RWPE1 (cell line): ENCODE data around the gene TRAF3.
"Not testable (repeated sequence)": the region's sequence is repeated elsewhere in the genome, so short reads cannot be mapped to it uniquely, and the experiment has no call there.

ENCODE experiments used
- CTCF ChIA-PET: fragments of 350-600 bp; sonication (Branson Sonifier 250); formaldehyde crosslinking; extraction: SDS; loops from one replicate; lab custom pipeline; 2021; lab: Yijun Ruan, JAX
- POLR2A ChIA-PET: fragments of 400-600 bp; formaldehyde crosslinking; extraction: SDS; loops from one replicate; lab custom pipeline; 2020; ENCODE audit warnings: antibody characterized with exemption; ENCODE audit not compliant: low non-redundant PET; lab: Yijun Ruan, JAX
- DNase-seq: peaks from one replicate; pipeline ENCODE4 v3.0.0; 2012; ENCODE audit warnings: low spot score
- H3K27ac ChIP-seq: fragments of 450-650 bp; 2 replicates; pipeline ENCODE4 v1.5.1; 2017
- CTCF ChIP-seq: fragments of 450-650 bp; conservative IDR thresholded peaks from 2 replicates; pipeline ENCODE4 v1.5.1; 2017; ENCODE audit warnings: low read depth, mild to moderate bottlenecking

TRAF3 gene

GRCh38 chr14:102856179-102856578 is 78.9 kb downstream of the TRAF3 start:
- CTCF ChIA-PET, result no interaction called here
- H3K27ac ChIP-seq, result no peak overlapping the region
- POLR2A ChIA-PET, result no interaction called here
- no peak for DNase-seq
- no peak for TF ChIP-seq CTCF

- DNase-seq, result no peak
- POLR2A ChIA-PET, result no interaction called here
These were observed 80.2 kb downstream of the TRAF3 start for GRCh38 chr14:102857444-102857843.

GRCh38 chr14:102859911-102860310 is 82.7 kb downstream of the TRAF3 start:
- CTCF ChIA-PET, result no interaction called here
- no peak for TF ChIP-seq CTCF
- POLR2A ChIA-PET, result no interaction called here
- H3K27ac ChIP-seq, result no peak overlapping the region
- no peak for DNase-seq

More at GRCh38 chr14:102857444-102857843, 80.2 kb downstream of the TRAF3 start:
- H3K27ac ChIP-seq, result no peak overlapping the region
- TF ChIP-seq CTCF, result no peak
- CTCF ChIA-PET, result interaction anchor here (0.6 kb wide), 1 partner anchor 31 kb away, joined by 3 read pairs; no protein-coding TSS in a partner anchor

GRCh38 chr14:102862154-102862773 is 85.0 kb downstream of the TRAF3 start:
- TF ChIP-seq CTCF, result no peak
- POLR2A ChIA-PET, result no interaction called here
- CTCF ChIA-PET, result interaction anchor here (1.2 kb wide), 1 partner anchor 12 kb away, joined by 3 read pairs; no protein-coding TSS in a partner anchor
- H3K27ac ChIP-seq, result no peak overlapping the region
- DNase-seq, result no peak

GRCh38 chr14:102863381-102863780 is 86.1 kb downstream of the TRAF3 start:
- POLR2A ChIA-PET, result no interaction called here
- DNase-seq, result no peak
- CTCF ChIA-PET, result no interaction called here

GRCh38 chr14:102865916-102866315 is 88.7 kb downstream of the TRAF3 start:
- POLR2A ChIA-PET, DNase-seq: not testable (repeated sequence)
- CTCF ChIA-PET, result interaction anchor here (0.6 to 0.7 kb wide), 2 partner anchors 89 to 319 kb away, joined by 3 to 6 read pairs; no protein-coding TSS in a partner anchor

More at GRCh38 chr14:102863381-102863780, 86.1 kb downstream of the TRAF3 start:
- no peak for TF ChIP-seq CTCF
- H3K27ac ChIP-seq, result no peak overlapping the region

More at GRCh38 chr14:102865916-102866315, 88.7 kb downstream of the TRAF3 start:
- not testable (repeated sequence) for H3K27ac ChIP-seq
